Heart right ventricle (tissue), 16 donors: ENCODE results near the gene C21orf91. TPM values are rescaled to one million over a fixed set of nuclear protein-coding genes. Genes with fewer than 3 reads are reported as not detected.
A peak's percentile ranks its signal among the peaks of the same experiment; 100 is the strongest.

ENCODE experiments used
- ATAC-seq, 8 donors: fragments of 200-7000 bp; cut with Tn5 transposase; one replicate each; pipeline ENCODE4 v1.9.1; 2020; ENCODE audit warnings: mild to moderate bottlenecking in 8 of 8, moderate library complexity in 8 of 8, moderate number of reproducible peaks in 1 of 8
- DNase-seq, 2 donors: peaks; one replicate each; pipeline ENCODE4 v3.0.0-alpha.2; 2020
- H3K27ac ChIP-seq, 10 donors: fragments of 200-600 bp; sonication (generic) in 2 of 10; one replicate each; pipeline versions ENCODE4 v1.5.0 to v1.8.0; 2020 to 2022; ENCODE audit warnings: mild to moderate bottlenecking in 3 of 10
- H3K27me3 ChIP-seq, 7 donors: fragments of 200-600 bp; one replicate each; pipeline ENCODE4 v1.8.0; 2021 to 2022; ENCODE audit warnings: mild to moderate bottlenecking in 2 of 7
- H3K36me3 ChIP-seq, 9 donors: fragments of 200-600 bp; sonication (generic) in 1 of 9; one replicate each; pipeline versions ENCODE4 v1.5.0 to v1.8.0; 2020 to 2022; ENCODE audit warnings: mild to moderate bottlenecking in 2 of 9
- H3K4me1 ChIP-seq, 9 donors: fragments of 200-600 bp; sonication (generic) in 1 of 9; one replicate each; pipeline versions ENCODE4 v1.5.0 to v1.8.0; 2020 to 2022; ENCODE audit warnings: mild to moderate bottlenecking in 4 of 9
- H3K4me3 ChIP-seq, 10 donors: fragments of 200-600 bp; sonication (generic) in 2 of 10; one replicate each; pipeline versions ENCODE4 v1.5.0 to v1.8.0; 2020 to 2022; ENCODE audit warnings: mild to moderate bottlenecking in 7 of 10, moderate library complexity in 2 of 10
- H3K9me3 ChIP-seq, 11 donors: fragments of 200-600 bp in 10 of 11; sonication (generic) in 2 of 11; one replicate each; pipeline versions ENCODE4 v1.5.0 to v1.8.0; 2013 to 2022; ENCODE audit warnings: mild to moderate bottlenecking in 2 of 11, control low read depth in 1 of 11, moderate library complexity in 1 of 11
- WGBS, 2 donors: extraction: QIAGEN DNeasy Blood & Tissue Kit; methylation state at CpG; one replicate each; pipeline ENCODE4 v1.1.7; 2013; ENCODE audit warnings: inconsistent platforms in 1 of 2; 5-methylcytosine and 5-hydroxymethylcytosine counted together
- intact Hi-C, 10 donors: fragments of 100-400 bp; cut with DNase I; formaldehyde crosslinking; loops; one replicate each; pipeline versions ENCODE4 v1.11.1 to v1.14.2; 2022
- long read RNA-seq, 3 donors: library from polyadenylated mRNA; unstranded; transcript quantifications; one replicate each; pipeline ENCODE4 v2.0.0, GENCODE V29; 2020 to 2021
- polyA plus RNA-seq, 2 donors: library from polyadenylated mRNA; stranded (reverse); fragments of 200-250 nt; gene quantifications; one replicate each; pipeline ENCODE4 v1.2.3, GENCODE V29; 2013
- total RNA-seq, 10 donors: library from RNA; stranded (reverse); fragmentation: NEBNext Ultra II Directional in 3 of 10; extraction: Animal tissue kit (Norgen Biotek cat#: 25700) in 3 of 10; gene quantifications; one replicate each; pipeline versions ENCODE4 v1.2.1 to v1.2.4, GENCODE V29; 2021 to 2023
- TF ChIP-seq, protein P1 (sequence below), 9 donors: fragments of 200-600 bp; sonication (generic) in 2 of 9; IDR thresholded peaks; one replicate each; pipeline versions ENCODE4 v1.5.0 to v1.8.0; 2021 to 2022; ENCODE audit warnings: antibody characterized with exemption in 9 of 9, mild to moderate bottlenecking in 5 of 9, moderate library complexity in 1 of 9
- donor health status: Arrhythmogenic right ventricular cardiomyopathy.
- donor health status: ischemic (EF 13 %, LVEDD 7.1; RV severe dilation, severe dysfunction).
- donor health status: healthy with polysubstance abuse.
- donor health status: DM: no; HTN: yes; CAD: no.
- donor health status: DM: no; HTN: no; CAD: no.
- donor health status: ischemic (EF 25% LVEDD 6.9; RV normal size, moderate dysfunction).
- donor health status: ischemic (EF 25% LVEDD 5.7; RV mildly dilated, moderate dysfunction).
- donor health status: healthy.
- donor health status: DM: yes; HTN: yes; CAD: no.
- donor health status: Ischemic cardiomyopathy.
- donor health status: ischemic (EF 35%, LVEDD 5.7; RV mildly dilated, moderate dysfunction).
- donor health status: nonischemic (EF 11% LVEDD 7.7; RV severe dilation, severe dysfunction).
- donor health status: DM: yes; HTN: yes; CAD: no.
- donor health status: PGD.
- donor health status: ischemic (EF 29% LVEDD 5.4; RV normal size, mild dysfunction).
- donor health status: nonischemic (EF 23%, LVEDD 6.1; RV moderate dilation, normal function).

Gene C21orf91
- total RNA-seq: 10 to 100 TPM in 6 of 10 donors, 1 to 10 TPM in 4; 6.2 to 18.9 (median 11.6) TPM
- polyA plus RNA-seq: 1 to 10 TPM; 2.3 to 2.6 TPM
- long read RNA-seq, donor 1, full-length matches to known transcripts: 5 of 8 reads
- long read RNA-seq, donor 1, partial matches to known transcripts: 0 of 8 reads
- long read RNA-seq, donor 1, other reads (novel, unspliced or antisense): 3 of 8 reads
- long read RNA-seq, donor 2, full-length matches to known transcripts: 4 of 5 reads
- long read RNA-seq, donor 2, partial matches to known transcripts: 0 of 5 reads
- long read RNA-seq, donor 2, other reads (novel, unspliced or antisense): 1 of 5 reads
- long read RNA-seq, donor 3, full-length matches to known transcripts: 8 of 9 reads
- long read RNA-seq, donor 3, partial matches to known transcripts: 0 of 9 reads
- long read RNA-seq, donor 3, other reads (novel, unspliced or antisense): 1 of 9 reads

DNA sequence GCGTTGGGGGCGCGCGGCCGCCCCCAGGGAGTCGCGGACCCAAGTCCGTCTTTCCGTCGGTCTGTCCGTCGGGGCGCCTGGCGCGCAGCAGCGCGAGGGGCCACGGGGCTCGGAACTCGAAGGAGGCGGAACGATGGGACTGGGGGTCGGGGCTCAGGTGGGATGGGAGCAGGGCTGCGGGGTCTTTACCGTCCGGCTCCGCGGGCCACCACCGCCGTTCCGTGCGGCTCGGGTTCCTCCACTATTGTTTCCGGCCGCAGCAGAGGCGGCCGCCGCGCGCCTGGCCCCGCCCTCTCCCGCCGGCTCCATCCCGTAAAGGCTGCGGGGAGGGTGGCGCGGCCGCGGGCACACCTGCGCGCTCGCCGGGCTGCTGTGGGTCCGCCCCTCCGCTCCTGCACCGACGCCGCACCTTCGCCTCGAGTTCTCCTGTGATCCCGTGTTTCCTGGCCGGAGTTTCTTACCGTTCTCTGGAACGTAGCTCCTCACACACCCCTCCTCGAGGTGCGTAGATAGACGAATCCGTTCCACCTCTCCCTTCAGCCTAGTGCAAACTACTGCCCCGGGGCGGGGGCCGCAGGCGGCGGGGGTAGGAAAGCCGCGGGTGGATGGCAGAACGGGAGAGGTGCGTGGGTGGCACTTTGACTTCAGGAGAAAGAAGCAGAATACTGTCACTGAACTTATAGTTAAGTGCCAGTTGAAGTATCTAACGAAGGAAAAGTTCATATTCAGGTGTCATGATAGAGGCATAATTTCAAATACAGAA is at the start of gene C21orf91:
Gene C21orf91, minus strand, starts transcription at position 243 of the 763 bp plus-strand sequence. CDS start 1,038 bp downstream, outside the sequence.
- Histone ChIP-seq H3K27ac (peak within 1 kb of the TSS; percentile 86 to 97 (median 92)), H3K4me1 (peaks cover 0 to 39% (median 30%) of the 10 kb centered on the region in 9 donors), H3K36me3 (peaks cover 0 to 25% (median 0%) of the 10 kb centered on the region in 9 donors), H3K27me3 (no peaks in the 10 kb centered on the region), H3K4me3 (peak within 1 kb of the TSS; percentile 81 to 98 (median 90)), H3K9me3 (no peaks in the 10 kb centered on the region)
- ATAC-seq (peak; percentile 97 to 100 (median 98)), DNase-seq (peak; percentile 92)
- WGBS, 2 donors: 0 to 1% methylated on average over 54 to 78 of the region's 78 CpGs
- TF ChIP-seq, protein P1, sequence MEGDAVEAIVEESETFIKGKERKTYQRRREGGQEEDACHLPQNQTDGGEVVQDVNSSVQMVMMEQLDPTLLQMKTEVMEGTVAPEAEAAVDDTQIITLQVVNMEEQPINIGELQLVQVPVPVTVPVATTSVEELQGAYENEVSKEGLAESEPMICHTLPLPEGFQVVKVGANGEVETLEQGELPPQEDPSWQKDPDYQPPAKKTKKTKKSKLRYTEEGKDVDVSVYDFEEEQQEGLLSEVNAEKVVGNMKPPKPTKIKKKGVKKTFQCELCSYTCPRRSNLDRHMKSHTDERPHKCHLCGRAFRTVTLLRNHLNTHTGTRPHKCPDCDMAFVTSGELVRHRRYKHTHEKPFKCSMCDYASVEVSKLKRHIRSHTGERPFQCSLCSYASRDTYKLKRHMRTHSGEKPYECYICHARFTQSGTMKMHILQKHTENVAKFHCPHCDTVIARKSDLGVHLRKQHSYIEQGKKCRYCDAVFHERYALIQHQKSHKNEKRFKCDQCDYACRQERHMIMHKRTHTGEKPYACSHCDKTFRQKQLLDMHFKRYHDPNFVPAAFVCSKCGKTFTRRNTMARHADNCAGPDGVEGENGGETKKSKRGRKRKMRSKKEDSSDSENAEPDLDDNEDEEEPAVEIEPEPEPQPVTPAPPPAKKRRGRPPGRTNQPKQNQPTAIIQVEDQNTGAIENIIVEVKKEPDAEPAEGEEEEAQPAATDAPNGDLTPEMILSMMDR (IDR thresholded peaks at IDR 0.05): no peak
- intact Hi-C loops: loop anchor here in 4 of 10 donors (1.0 to 10.0 kb wide), 6 partner anchors 79 to 204 kb away; partner anchors contain the start of gene BTG3 (in 2 of the 4)

DNA sequence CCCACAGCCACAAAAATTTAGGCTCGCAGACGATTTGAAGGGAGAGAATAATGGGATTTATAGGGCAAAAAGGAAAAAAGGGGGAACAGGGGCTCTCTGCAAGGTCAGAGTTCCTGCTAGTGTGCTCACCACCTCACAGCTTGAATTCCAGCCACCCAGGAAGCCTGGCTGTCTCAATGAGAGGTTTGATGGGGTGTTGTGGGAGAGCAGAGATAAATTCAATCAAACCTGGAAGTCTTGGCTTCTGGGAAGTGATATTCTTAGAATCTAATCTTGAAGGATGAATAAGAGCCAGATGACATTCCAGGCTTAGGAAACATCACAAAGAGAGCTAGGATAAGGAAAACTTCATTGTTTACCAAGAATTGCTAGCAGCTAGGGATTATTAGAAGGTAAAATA is 47.4 kb upstream of the C21orf91 start:
- intact Hi-C loops: loop anchor here in 1 of 10 donors (10.0 kb wide), 1 partner anchor 1478 kb away; no protein-coding TSS in a partner anchor
- WGBS, 2 donors: 72 to 79% methylated on average over 2 of the region's 2 CpGs
- no peak for ATAC-seq

DNA sequence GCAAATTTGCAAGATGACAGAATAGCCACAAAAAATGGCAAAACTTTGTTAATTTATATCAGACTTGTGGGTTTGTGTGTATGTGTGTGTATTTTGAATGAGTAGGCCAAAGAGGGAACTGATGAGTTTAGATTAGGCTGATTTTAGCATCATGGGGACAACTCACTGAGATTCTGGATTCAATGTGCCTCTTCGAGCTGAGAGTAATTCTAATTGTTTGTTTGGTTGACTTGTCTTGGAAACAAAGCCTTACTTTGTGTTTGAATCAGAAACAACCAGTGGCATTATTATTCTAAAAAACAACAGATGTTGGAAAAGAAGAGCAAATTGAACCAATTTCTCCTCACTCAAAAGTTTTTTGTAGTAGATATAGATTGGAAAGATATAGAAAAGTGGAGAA is 40.5 kb upstream of the C21orf91 start:
- ATAC-seq (no peak), DNase-seq (no peak)
- Histone ChIP-seq H3K27ac (no peak overlapping the region), H3K9me3 (peaks cover 0 to 2% (median 0%) of the 10 kb centered on the region in 11 donors), H3K4me3 (no peak overlapping the region), H3K4me1 (no peaks in the 10 kb centered on the region), H3K36me3 (no peaks in the 10 kb centered on the region), H3K27me3 (peaks cover 0 to 4% (median 0%) of the 10 kb centered on the region in 7 donors)
- intact Hi-C loops: loop anchor here in 1 of 10 donors (10.0 kb wide), 1 partner anchor 1485 kb away; no protein-coding TSS in a partner anchor
- TF ChIP-seq, protein P1 (IDR thresholded peaks at IDR 0.05): no peak
- 81 to 89% methylated on average over 1 of the region's 1 CpG for WGBS, 2 donors

More for the DNA sequence above, 47.4 kb upstream of the C21orf91 start:
- H3K36me3 ChIP-seq: no peaks in the 10 kb centered on the region
- TF ChIP-seq, protein P1 (IDR thresholded peaks at IDR 0.05): no peak
- peaks cover 0 to 13% (median 0%) of the 10 kb centered on the region in 11 donors for H3K9me3 ChIP-seq
- H3K4me3 ChIP-seq: no peak overlapping the region
- H3K27ac ChIP-seq: no peak overlapping the region
- H3K4me1 ChIP-seq: no peaks in the 10 kb centered on the region
- no peaks in the 10 kb centered on the region for H3K27me3 ChIP-seq
- DNase-seq: no peak

DNA sequence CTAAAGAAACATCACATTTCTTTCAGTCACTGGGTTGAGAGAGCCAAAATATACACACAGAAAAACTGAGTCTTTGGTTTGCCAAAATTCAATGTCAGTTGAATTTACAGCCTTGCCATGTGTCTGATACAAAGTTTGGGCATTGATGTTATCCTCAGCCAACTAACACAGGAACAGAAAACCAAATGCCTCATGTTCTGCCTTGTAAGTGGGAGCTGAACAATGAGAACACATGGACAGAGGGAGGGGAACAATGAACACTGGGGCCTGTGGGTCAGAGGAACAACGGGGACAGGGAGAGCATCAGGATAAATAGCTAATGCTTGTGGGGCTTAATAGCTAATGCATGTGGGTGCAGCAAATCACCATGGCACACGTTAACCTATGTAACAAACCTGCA is 39.6 kb upstream of the C21orf91 start:
- WGBS, 2 donors: 86 to 91% methylated on average over 2 of the region's 2 CpGs
- H3K36me3 ChIP-seq: no peaks in the 10 kb centered on the region
- H3K4me3 ChIP-seq: no peak overlapping the region
- DNase-seq (no peak), ATAC-seq (no peak)
- H3K9me3 ChIP-seq: peaks cover 0 to 2% (median 0%) of the 10 kb centered on the region in 11 donors
- H3K4me1 ChIP-seq: no peaks in the 10 kb centered on the region
- TF ChIP-seq, protein P1 (IDR thresholded peaks at IDR 0.05): no peak
- peaks cover 0 to 4% (median 0%) of the 10 kb centered on the region in 7 donors for H3K27me3 ChIP-seq
- no peak overlapping the region for H3K27ac ChIP-seq
- intact Hi-C loops: no loop called here
